ENCODE measurements around the gene UNC79.

The UNC79 gene

DNA sequence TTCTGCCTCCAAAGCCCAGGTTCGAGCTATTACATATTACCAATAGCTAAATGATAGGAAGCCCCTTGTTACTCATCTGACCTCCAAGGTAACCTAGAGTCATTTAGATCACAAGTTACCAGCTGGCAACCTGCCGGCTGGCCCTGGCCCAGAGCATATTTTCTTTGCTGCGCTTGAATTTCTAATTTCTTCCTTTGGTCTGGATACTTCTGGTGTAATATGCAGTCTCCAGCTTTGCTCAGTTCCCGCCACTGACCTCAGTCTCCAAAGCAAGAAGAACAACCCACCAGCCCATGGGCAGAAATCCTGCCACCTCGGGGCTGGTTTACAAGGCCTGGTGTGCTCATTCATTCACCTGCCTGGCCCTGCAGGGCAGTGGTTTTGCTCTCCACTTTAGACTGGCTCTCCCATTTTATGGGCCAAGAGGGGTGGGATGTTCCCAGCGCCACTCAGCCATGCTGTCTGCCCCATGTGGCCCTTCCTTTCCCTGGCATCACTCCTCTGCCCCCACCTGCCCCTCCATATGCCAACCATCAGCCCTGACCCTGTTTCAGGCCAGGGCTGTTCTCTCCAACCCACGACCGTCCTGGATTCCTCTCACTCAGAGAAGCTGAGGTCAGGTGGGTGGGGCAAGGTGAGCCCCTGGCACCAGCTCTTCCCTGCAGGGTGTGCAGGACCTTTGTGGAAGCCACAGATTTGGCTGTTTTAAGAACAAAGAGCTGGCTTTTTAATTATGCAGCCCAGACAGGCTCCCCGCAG, 281.5 kb downstream of the UNC79 start:
- no peak for DNase-seq

GRCh38 chr14:93712838-93713724, 282.3 kb downstream of the UNC79 start:
- DNase-seq = no peak

DNA sequence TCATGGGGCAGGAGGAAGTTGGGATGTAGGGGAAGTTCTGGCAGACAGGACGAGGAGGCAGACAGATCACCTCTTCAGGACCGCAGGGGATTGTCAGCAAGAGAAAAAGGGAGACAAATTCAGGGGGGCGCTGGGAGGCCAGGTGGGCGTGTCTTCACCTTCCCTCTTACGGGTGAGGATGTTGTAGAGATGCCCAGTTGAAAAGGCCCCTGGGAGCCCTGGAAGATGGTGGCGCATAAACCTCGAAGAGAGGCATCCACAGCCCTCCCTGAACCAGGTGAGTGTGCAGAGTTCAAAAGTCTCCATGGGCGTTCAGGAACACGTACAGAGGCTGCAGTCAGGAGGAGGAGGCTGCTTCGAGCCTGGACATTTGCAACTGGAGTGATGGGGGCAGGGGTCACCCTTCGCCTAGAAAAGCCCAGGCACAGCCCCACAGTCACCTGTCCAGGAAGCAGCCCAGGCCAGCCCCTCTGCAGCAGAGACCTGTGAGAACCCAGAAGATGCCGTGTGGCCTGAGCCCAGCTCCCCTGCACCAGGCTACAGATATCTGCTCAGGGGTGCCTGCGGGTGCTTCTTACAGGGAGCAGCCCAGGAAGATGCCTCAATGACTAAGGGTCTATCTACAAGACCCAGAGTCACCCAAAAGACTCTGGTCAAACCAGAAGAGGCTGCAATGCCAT, 283.1 kb downstream of the UNC79 start:
- no peak for DNase-seq

- no peak for DNase-seq
These were observed 283.9 kb downstream of the UNC79 start for GRCh38 chr14:93714605-93715004.

- no peak for DNase-seq
These were observed 284.7 kb downstream of the UNC79 start for GRCh38 chr14:93715279-93715927.

DNA sequence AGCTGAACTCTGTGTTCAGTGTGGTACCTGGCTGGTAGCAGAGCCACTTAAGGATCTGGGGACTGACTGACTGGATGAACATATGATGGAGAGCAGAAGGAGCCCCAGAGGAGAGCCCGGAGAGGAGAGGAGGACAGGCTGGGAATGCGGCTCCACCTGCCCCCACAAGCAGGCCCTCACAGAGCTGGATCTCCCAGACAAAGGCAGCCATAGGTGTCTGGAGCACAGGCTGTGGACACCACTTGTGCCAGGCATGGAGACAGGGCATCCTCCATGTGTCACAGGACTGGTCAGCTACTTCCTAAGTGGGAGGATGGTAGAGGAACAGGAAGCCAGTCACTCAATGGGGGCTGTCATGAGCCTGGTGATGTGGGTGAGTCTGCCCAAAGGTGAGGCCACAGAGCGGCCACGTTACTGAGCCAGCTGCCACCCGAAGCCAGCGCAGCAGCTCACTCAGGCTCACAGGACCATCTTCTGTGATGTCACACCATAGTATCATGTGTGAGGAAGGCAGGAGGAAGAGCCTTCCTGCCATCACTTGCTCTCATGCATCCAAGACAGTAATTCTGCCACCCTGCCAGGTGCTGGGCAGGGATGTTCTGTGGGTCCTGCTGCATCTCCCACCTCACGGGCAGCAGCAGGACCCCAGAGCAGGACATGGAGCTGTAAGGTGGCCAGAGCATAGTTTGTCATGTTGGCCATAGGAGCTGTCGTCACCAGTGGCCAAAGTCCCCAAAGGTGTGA, 285.4 kb downstream of the UNC79 start:
- no peak for DNase-seq

DNA sequence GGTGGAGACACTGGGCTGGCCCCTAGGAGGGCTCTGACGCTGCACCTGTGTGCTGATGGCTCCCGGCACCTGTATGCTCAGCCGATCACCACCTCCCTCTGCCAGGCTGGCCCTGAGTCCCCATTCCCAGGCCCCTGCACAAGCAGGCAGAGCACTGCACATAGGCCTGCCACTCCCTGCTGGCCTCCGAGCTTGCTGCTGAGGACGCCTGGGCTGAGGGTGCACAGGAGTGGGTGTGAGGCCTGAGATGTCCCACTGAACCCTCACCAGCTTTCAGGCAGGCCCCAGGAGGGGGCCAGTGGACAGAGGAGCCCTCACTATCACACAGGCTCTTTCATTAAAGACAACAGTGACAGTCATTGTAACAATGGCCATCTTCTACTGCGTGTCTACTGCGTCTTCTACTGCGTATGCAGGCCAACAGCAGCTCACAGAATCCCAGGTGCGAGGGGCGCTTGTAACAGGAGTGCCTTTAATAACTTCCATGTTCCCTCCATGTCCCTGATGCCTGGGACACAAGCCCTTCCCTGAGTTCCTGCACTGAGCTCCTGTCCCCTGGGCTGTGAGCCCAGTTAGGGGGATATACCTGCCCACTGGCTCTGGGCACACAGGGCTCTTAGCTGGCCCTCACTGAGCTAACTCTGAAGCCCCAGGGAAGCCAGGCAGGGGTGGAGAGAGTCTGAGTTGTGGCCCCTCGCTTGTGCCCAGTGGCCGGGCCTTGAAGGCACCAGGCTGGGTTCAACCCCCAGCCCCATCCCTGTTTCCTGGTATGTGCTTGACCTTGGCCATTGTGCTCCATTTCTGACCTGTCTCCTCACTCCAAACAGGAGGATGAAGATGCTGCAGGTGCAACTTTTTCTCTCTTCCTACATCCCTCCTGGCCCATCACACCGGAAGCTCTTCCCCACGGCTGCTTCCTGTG, 286.3 kb downstream of the UNC79 start:
- DNase-seq = no peak

GRCh38 chr14:93717668-93718320, 287.1 kb downstream of the UNC79 start:
- DNase-seq = no peak

- DNase-seq = no peak
These were observed 288.5 kb downstream of the UNC79 start for GRCh38 chr14:93719256-93719655.

DNA sequence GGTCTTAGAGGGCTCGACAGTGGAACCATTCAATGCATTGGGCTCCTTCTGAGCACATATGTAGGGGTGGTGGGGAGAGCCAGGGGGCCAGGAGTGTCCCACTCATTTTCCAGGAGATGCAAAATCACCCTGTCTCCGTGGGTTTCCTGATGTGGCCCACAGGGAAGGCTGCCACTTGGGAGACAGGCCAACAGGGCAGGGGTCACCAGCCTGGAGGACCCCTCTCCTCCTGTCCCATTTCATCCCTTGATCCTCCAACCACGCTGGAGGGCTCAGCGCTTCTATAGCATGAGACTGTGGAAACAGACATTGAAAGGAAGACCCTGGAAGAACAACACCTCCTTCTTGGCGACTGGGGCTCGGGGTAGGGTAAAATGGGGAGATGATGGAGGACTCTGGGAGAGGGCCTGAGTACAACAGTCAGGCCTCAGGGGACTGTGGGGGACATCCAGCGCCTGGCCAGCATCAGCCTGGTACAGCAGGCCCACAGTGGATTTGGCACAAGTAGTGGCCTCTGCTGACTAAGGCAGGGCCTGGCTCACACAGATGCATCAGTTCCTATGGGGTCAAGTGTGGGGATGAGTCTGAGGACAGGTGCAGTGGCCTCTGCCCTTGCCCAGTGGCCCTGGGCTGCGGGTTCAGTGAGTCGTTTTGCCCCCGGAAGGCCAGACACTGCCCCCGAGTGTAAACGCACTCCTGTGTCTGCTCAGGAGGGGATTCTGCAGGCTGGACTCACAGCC, 289.5 kb downstream of the UNC79 start:
- no peak for DNase-seq

DNA sequence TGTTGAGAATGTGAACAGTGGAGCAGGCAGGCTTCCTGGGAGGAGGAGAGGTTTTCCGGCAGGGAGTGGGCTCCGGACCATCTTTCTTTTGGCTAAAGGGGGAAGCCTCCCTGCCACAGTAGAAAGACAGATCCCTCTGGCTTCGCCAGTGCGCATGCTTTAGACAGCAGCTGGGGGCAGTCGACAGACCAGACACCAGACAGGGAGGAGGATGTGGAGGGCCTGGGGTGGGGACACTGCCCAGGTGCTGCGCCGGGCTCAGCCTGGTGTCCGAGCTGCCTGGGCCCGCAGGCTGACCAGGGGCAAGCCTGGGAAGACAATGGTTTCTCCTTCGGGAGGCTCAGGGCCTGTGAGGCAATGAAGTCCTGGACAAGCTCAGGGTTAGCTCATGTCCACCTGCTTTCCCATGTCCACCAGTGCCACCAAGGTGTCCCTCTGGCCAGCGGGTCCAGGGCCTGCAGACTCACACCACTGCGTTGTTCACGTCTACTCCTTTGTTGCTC, 290.3 kb downstream of the UNC79 start:
- DNase-seq = no peak

- no peak for DNase-seq
These were observed 292.3 kb downstream of the UNC79 start for GRCh38 chr14:93723001-93723400.

GRCh38 chr14:93725002-93725582, 294.4 kb downstream of the UNC79 start:
- no peak for DNase-seq

- no peak for DNase-seq
These were observed 295.3 kb downstream of the UNC79 start for GRCh38 chr14:93725993-93726392.

- no peak for DNase-seq
These were observed 296.5 kb downstream of the UNC79 start for GRCh38 chr14:93727039-93727740.

DNA sequence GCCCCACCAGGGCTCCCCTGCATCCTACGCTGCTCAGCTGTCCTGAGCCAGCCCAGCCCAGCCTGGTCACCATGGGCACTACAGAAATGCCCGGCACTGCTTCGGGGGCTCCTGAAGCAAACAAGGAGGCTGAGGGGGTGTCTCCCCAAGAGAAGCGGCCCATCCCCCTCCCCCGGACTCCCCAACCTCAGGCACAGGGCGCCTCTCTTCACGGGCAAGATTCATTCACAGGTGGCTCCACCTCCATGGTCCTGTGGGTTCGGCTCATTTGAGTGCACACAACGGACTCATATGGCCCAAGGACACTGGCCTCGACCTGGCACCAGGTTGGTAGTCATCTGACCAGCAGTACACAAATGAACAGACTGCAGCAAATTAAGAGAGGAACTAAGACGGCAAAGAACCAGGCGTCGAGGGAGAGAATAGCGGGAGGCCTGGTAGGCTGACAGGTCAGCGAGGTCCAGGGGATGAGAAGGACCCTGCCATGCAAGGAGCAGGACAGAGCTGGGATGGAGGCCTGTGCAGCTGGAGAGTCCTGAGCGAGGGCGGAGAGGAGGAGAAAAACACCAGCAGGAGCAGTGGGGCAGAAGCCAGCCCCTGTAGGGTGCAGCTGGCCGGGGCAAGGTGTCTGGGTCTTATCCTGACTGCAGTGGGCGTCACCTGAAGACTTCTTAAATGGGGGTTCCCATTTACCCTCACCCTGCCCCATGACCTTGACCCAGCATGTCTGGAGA, 297.3 kb downstream of the UNC79 start:
- DNase-seq = no peak

DNA sequence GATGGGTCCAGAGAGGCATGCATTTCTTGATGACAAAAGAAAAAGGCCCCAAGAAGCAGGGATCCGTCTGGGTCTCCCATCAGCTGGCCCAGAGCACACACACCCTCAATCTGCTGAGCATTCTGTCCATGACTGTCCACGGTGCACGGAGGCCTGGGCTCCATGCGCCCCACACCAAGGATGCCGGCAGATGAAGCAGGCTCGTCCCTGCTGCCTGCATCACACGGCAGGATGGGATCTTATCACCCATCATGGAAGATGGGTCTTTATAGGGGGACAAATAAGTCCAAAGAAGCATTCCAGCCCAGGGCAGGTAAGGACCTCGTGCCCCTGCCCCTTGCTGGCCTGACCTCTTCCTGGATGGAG, 297.9 kb downstream of the UNC79 start:
- DNase-seq = no peak

DNA sequence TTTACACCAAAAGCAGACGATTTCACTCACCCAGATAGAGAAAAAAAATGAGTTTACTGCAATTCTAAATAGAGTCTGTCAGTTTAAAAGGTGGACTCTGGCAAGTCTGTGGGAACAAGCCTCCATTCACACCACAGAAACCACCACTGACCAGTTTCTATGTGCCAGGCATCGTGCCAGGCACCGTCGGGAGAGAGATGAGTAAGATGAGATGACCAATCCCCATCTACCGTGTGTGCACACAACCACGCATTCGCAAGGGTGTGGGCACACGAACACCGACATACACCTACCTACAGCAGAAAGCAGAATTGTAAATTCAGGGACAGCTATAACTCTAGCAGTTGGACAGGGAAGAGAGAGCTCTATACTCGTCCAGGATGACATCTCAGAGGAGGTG, 299.3 kb downstream of the UNC79 start:
- no peak for DNase-seq
